Cortex of kidney (tissue), 1 donor: ENCODE data around the gene UQCC2.

Source experiments
- DNase-seq: peaks from one replicate; lab custom pipeline; 2025; lab: John Stamatoyannopoulos, UW

The UQCC2 gene

GRCh38 chr6:33705955-33706725, 5.4 kb downstream of the UQCC2 start:
- DNase-seq: no peak

DNA sequence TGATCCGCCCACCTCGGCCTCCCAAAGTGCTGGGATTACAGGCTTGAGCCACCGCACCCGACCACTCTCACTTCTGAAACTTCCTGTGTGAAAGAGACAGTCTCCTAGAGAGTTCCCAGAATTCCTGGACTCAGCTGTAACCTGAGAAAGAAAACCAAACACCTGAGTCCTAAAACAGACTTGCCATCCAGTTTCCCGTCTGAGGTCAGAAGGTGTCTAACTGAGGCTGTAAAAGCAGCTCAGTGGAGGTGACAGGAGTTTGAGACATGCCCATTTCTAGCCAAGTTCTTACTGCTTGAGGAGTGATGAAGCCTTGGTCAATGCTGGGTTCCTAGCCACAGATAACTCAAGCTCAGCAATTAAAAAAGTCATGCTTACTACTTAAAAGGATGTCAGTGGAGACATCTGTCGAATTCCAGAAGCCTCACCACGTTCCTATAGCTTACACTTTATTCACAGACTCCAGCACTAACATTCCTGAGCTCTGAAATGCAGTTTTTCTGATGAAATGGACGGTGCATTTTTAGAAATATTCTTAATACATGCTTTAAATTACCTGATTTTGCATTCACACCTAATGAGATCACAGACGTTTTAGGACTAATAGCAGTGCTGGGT, 6.1 kb downstream of the UQCC2 start:
- DNase-seq: no peak

- DNase-seq: no peak
Measured at GRCh38 chr6:33704215-33705066, 7.1 kb downstream of the UQCC2 start.

GRCh38 chr6:33702345-33702977, 9.0 kb downstream of the UQCC2 start:
- DNase-seq: no peak

DNA sequence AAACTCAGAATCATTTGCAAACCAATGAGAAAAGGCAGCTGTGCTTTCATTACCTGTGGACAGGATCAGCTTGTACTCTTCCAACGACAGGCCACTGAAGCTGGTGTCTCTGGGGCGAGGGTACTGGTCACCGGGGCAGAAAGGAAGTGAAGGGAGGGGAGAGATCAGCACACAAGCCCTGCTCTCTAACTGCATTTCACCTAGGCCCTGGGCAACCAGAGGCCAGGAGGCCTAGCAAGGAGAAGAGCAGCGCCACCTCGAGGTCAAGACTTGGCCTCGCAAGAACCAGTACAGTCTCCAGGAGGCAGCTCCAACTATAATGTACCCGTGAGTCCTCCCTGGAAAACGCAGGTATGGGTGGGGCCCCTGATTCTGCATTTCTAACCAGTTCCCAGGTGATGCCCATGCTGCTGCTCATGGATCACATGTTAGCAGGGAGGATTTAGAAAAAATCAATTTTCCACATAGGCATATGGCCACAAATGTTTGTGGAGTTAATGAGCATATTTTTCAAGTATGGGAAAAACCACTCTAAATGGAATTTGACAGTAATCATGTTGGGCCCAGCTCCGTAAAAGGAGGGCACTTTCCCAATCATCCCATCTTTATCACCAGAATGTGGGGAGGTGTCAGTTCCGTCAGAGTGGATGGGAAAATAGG, 11.0 kb downstream of the UQCC2 start:
- no peak for DNase-seq

DNA sequence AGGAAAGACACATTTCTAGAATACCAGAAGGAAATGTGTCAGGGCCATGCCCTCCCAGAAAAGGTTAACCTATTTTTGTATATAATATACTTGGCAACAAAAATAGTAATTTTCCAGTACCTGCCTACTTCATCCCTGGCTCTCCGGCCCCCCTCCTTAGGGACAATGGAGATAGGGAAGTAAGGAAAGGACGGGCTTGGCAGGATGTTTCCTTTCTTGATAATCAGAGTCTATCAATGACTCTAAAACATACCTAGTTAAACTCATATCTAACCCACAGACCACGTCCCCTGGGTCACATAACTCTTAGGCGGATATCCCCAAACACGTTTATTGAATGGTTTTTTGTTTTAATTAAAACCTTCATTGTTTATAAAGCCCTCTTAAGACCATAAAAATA, 11.8 kb downstream of the UQCC2 start:
- no peak for DNase-seq

DNA sequence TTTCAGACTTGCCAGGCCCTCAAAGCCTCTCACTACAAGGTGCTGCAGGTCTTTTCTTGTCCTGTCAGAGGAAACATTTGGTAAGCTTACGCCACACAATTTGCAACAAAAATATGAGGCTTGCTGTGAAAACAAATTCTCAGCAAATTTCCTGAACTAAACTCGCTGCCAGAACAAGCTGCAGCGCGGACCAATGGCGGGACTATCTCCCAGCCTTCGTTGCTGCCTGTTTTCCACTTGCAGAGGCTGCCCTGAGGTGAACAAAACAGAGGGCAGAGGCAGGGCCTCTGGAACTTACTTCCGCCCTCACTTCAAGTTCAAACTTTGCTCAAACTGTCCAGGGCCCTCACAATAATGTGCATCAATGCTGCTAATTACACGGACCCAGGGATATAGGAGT, 12.4 kb downstream of the UQCC2 start:
- no peak for DNase-seq

GRCh38 chr6:33698494-33698893, 13.0 kb downstream of the UQCC2 start:
- DNase-seq: no peak

DNA sequence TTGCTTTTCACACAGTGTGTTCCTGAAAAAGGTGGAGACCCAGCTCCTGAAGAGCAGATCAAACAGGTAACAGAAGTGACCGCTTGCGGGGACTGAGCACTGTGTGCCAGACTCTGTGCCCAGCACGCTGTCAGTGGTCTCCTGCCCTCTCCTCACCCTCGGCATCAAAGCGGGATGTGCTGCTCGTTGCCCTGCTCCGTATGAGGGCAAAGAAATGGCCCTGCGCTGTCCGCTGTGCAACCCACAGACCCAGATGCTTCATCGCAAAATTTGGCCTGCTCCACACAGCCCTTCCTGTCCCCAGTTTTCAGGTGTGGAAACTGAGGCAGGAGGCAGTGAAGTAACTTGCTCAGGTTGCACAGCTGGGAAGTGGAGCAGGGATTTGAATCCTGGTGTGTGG, 13.7 kb downstream of the UQCC2 start:
- no peak for DNase-seq

- DNase-seq: no peak
Measured at GRCh38 chr6:33696548-33697518, 14.7 kb downstream of the UQCC2 start.

DNA sequence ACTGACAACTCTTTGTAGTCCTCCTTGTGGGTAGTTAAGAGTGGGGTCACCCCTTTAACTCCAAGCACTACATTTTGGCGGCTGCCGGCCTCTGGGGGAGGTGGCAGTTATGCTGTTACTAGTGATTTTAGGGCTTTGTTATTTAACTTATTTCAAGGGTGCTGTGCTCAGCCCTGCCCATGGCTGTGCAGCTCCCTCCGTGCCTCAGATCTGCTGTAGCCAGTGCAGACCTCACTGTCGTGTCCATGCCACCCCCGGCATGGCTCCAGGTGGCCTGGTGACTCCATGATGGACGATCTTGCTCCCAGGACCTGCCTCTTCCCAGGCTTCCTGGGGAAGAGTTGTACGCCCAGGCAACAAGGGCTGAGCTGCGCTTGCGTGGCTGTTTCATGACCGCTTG, 15.4 kb downstream of the UQCC2 start:
- DNase-seq: no peak

DNA sequence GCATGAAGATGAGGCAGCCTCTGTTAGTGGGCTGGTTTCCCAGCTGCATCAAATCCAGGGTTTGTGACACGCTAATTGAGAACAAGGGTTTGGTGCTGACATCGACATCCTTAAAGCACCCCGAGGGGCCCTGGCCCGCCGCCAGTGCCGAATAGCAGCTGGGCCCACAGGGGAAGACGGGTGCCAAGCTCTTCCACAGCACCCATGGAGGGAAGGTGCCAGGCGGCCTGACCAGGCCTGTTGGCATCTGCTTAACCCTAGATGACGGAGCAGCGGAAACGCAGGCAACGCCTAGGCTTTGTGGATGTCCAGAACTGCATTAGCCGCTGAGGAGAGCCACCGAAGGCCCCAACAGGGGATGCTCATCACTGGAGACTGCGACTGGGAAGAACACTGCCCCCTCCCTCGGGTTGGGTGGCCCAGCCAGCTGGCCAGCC, 16.0 kb downstream of the UQCC2 start:
- DNase-seq: no peak

DNA sequence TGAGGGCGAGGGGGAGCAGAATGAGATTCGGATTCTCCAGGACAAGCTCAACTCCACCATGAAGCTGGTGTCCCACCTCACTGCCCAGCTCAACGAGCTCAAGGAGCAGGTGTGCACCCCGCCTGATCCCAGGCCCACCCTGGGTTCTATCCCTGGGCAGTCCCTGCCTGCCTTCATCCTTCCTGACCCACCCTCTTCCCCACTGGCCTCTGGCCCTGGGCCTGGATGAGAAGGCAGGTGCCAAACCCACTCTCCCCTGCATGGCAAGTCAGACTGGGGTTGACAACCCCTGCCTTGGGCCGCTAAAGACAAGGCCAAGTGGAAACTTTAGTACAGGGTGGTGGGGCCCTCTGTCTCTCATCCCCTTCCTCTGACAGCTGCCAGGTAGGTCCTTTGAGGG, 16.5 kb downstream of the UQCC2 start:
- no peak for DNase-seq

GRCh38 chr6:33694401-33694931, 17.0 kb downstream of the UQCC2 start:
- no peak for DNase-seq

- DNase-seq: no peak
Measured at GRCh38 chr6:33693186-33694105, 18.1 kb downstream of the UQCC2 start.

GRCh38 chr6:33692760-33693158, 18.7 kb downstream of the UQCC2 start:
- DNase-seq: no peak

GRCh38 chr6:33692078-33692759, 19.3 kb downstream of the UQCC2 start:
- DNase-seq: no peak

GRCh38 chr6:33691456-33692077, 19.9 kb downstream of the UQCC2 start:
- no peak for DNase-seq
